ENCODE data around the gene TAF10. TPM values are rescaled to one million over a fixed set of nuclear protein-coding genes. Genes with fewer than 3 reads are reported as not detected.
A peak's percentile ranks its signal among the peaks of the same experiment; 100 is the strongest.

Gene TAF10
- total RNA-seq, 2 experiments from 2014 or later: 154 to 164 TPM

DNA sequence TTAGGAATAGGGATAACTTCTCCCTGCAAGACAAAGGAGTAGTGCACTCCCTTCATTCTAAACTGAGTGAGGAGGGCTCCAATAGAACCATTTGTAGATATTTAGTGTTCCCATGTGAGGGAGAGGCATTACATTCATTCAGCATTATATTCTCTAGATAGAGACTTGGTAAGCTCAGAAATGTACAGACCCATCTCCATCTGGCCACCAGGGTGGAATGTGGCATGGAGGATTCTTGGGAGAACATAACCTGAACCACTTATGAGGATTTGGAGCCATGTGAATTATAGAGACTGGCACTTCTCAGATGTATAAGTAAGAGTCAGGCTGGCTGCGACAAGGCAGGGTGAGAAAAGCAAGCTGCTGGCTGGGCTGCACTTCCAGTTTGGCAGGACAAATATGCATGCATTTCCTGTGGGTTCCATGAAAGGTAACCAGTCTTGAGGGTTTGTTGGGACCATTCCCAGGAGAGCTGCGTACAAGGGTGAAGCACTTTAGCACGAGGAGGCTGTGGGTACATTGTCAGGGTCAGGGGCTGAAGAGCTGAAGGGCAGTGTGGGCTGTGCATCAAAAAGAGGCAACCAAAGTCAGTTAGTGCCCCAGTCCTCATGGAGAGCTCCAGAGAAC, 17.8 kb downstream of the TAF10 start:
- POLR2A ChIA-PET: interaction anchor here (0.7 to 1.5 kb wide), 2 partner anchors 9 to 75 kb away, joined by 3 to 6 read pairs; no protein-coding TSS in a partner anchor
- TF ChIP-seq, protein P1, sequence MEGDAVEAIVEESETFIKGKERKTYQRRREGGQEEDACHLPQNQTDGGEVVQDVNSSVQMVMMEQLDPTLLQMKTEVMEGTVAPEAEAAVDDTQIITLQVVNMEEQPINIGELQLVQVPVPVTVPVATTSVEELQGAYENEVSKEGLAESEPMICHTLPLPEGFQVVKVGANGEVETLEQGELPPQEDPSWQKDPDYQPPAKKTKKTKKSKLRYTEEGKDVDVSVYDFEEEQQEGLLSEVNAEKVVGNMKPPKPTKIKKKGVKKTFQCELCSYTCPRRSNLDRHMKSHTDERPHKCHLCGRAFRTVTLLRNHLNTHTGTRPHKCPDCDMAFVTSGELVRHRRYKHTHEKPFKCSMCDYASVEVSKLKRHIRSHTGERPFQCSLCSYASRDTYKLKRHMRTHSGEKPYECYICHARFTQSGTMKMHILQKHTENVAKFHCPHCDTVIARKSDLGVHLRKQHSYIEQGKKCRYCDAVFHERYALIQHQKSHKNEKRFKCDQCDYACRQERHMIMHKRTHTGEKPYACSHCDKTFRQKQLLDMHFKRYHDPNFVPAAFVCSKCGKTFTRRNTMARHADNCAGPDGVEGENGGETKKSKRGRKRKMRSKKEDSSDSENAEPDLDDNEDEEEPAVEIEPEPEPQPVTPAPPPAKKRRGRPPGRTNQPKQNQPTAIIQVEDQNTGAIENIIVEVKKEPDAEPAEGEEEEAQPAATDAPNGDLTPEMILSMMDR (IDR thresholded peaks at IDR 0.05): no peak
- no peak overlapping the region for H3K4me3 Mint-ChIP-seq
- peaks cover 43% of the 10 kb centered on the region for H3K4me1 Mint-ChIP-seq (ENCODE audit: low read depth)
- Histone ChIP-seq H3K4me1 (ENCODE audit: insufficient read depth, low read length) (peaks cover 16% of the 10 kb centered on the region), H3K9me3 (ENCODE audit: control insufficient read depth in 1 of 2, insufficient read depth in 1 of 2, low read length in 2 of 2) (no peaks in the 10 kb centered on the region), H3K27ac (ENCODE audit: low read depth in 1 of 2, low read length in 2 of 2) (no peak overlapping the region), H3K36me3 (ENCODE audit: insufficient read depth, low read length) (peaks cover 48% of the 10 kb centered on the region), H3K27me3 (ENCODE audit: control insufficient read depth in 1 of 2, insufficient read depth in 2 of 2, low read length in 2 of 2) (no peaks in the 10 kb centered on the region), H3K4me3 (ENCODE audit: low read length) (no peak overlapping the region)
- H3K9me3 Mint-ChIP-seq: no peaks in the 10 kb centered on the region
- peaks cover 85% of the 10 kb centered on the region for H3K36me3 Mint-ChIP-seq (ENCODE audit: low read depth)
- CTCF ChIA-PET: interaction anchor here (1.1 to 1.3 kb wide), 2 partner anchors 63 to 89 kb away, joined by 4 read pairs; partner anchors contain the start of gene MRPL17
- no peaks in the 10 kb centered on the region for H3K27me3 Mint-ChIP-seq
- DNase-seq (no peak), ATAC-seq (ENCODE audit: poor library complexity) (no peak)
- intact Hi-C loops (cut with DNase I, micrococcal nuclease): loop anchor here in 1 of 2 experiments (10.0 kb wide), 1 partner anchor 59 kb away; no protein-coding TSS in a partner anchor
- peak overlapping the region; percentile 29 for H3K27ac Mint-ChIP-seq

- Histone ChIP-seq H3K4me1 (ENCODE audit: insufficient read depth, low read length) (peaks cover under 1% of the 10 kb centered on the region), H3K36me3 (ENCODE audit: insufficient read depth, low read length) (peaks cover 11% of the 10 kb centered on the region), H3K9me3 (ENCODE audit: control insufficient read depth in 1 of 2, insufficient read depth in 1 of 2, low read length in 2 of 2) (peaks cover 0 to 16% of the 10 kb centered on the region in 2 experiments), H3K4me3 (ENCODE audit: low read length) (no peak overlapping the region), H3K27me3 (ENCODE audit: control insufficient read depth in 1 of 2, insufficient read depth in 2 of 2, low read length in 2 of 2) (no peaks in the 10 kb centered on the region), H3K27ac (ENCODE audit: low read depth in 1 of 2, low read length in 2 of 2) (no peak overlapping the region)
- ATAC-seq (ENCODE audit: poor library complexity): no peak
- H3K4me1 Mint-ChIP-seq (ENCODE audit: low read depth): no peaks in the 10 kb centered on the region
- no peak overlapping the region for H3K4me3 Mint-ChIP-seq
- intact Hi-C loops (cut with DNase I, micrococcal nuclease): no loop called here
- ChIA-PET CTCF (no interaction called here), POLR2A (no interaction called here)
- H3K36me3 Mint-ChIP-seq (ENCODE audit: low read depth): peaks cover 68% of the 10 kb centered on the region
- H3K9me3 Mint-ChIP-seq: peaks cover 14% of the 10 kb centered on the region
- no peaks in the 10 kb centered on the region for H3K27me3 Mint-ChIP-seq
- TF ChIP-seq, protein P1 (IDR thresholded peaks at IDR 0.05): no peak
- no peak for DNase-seq
- no peak overlapping the region for H3K27ac Mint-ChIP-seq
Observed at GRCh38 chr11:6588018-6588417, 24.0 kb downstream of the TAF10 start.

- Histone ChIP-seq H3K4me1 (ENCODE audit: insufficient read depth, low read length) (no peaks in the 10 kb centered on the region), H3K4me3 (ENCODE audit: low read length) (no peak overlapping the region), H3K27ac (ENCODE audit: low read depth in 1 of 2, low read length in 2 of 2) (no peak overlapping the region), H3K27me3 (ENCODE audit: control insufficient read depth in 1 of 2, insufficient read depth in 2 of 2, low read length in 2 of 2) (no peaks in the 10 kb centered on the region), H3K9me3 (ENCODE audit: control insufficient read depth in 1 of 2, insufficient read depth in 1 of 2, low read length in 2 of 2) (peaks cover 0 to 16% of the 10 kb centered on the region in 2 experiments), H3K36me3 (ENCODE audit: insufficient read depth, low read length) (peaks cover 11% of the 10 kb centered on the region)
- Mint-ChIP-seq H3K4me3 (no peak overlapping the region), H3K36me3 (ENCODE audit: low read depth) (peaks cover 70% of the 10 kb centered on the region), H3K4me1 (ENCODE audit: low read depth) (no peaks in the 10 kb centered on the region), H3K9me3 (peaks cover 17% of the 10 kb centered on the region), H3K27me3 (no peaks in the 10 kb centered on the region), H3K27ac (no peak overlapping the region)
- ATAC-seq (ENCODE audit: poor library complexity): no peak
- ChIA-PET POLR2A (no interaction called here), CTCF (no interaction called here)
- intact Hi-C loops (cut with DNase I, micrococcal nuclease): no loop called here
- DNase-seq: no peak
- TF ChIP-seq, protein P1 (IDR thresholded peaks at IDR 0.05): no peak
Observed at GRCh38 chr11:6587360-6587953, 24.6 kb downstream of the TAF10 start.

Measured in CD4-positive, alpha-beta T cell (primary cell).